ENCODE results near the gene BMPER.

BMPER gene

DNA sequence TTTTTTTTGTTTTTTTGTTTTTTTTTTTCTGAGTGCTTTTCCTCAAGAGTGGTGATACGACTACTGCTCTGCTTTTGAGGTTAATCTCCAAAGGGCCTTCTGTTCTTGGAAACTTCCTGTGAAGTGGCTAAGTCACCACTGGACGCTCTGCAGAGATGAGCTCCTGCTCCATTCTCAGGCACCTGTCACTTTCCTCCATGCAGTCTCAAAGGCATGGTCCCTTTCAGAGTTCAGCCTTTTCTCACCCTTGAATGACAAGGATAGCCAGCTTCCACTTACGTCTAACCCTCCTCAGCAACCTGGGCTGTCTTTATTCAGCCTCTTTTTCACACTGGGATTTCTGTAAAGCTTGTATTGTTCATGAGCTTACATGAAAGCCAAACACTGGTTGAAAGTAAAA, 65.8 kb downstream of the BMPER start:
- DNase-seq, result no peak

DNA sequence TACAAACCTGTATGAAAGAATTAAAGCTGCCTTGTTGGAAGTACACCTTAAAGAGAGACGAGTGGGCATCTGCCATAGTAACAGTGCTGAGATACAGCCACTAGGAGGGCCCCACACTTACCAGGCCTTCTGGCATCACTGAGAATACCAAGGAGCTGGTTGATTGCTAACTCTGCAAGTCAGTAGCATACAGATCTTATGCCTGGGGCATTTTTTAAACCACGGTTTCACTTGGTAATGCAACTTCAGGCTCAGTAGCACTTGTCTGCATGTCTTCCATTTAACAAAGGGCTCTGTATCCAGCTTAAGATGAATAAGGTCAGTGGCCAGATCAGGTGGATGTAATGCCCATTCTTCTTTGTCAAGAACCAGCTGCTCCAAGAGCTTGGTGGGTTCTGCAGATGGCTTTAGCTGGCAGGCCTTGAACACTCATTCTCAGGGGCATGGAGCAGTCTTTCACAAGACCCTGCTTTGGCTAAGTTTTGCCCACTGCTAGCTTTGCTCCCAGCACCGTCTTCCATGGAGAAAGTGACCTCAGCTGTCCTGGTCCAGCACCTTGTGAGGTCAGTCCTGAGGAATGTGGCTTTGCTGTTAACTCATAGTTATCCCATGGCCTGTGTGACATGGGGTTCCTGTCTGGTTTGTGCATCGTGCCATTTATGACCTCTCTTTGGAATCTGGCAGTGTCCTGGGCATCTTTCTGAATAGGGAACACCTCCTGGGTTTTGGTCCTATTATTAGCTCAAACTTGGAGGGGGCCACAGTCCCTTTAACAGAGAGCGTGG, 68.1 kb downstream of the BMPER start:
- no peak for DNase-seq

DNA sequence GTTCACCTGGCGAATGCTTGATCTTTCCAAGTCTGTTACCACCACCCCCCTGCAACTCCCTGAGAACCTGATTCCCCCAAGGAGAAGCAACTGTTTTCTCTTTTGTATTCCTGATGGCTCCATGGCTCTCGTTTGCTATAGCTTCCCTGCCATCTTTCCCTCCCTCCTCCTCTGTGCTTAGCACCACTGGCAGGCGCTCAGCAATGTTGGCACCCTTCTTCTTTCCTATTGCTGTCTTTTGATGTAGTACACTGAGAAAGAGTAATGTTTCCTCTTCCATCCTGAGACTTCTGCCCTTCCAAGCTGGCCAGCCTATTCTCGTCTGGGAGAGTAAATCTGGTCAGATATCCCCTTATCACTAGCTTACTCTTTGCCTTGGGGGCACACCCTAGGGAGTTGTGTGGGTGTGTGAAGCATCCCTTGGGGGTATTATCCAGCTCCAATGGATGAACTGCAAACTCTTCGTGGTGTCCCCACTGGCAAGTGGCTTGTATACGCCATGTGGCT, 74.0 kb downstream of the BMPER start:
- no peak for DNase-seq

DNA sequence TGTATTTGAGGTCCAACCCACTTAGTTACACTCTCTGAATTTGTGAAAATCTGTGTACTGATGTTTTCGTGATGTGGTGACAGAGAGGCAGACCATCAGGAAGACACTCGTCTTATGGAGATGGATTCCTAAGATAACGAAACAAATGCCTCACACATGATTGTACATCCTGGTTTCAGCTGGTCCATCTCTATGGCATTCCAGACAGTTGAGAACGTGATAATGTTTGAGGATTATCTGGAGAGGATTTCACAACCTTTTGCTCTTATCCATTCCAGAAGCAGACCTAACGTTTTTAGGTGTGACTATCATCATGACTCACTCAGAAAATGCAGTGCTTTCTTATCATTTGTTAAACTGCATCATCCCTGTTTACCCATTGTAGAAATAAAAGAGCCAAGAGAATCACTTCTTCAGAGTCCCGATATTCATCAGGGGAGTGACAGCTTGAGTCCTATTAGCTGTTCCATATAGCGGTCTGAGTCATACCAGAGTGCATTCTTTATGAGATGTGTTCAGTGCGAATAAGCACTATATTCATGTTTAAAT, 74.5 kb downstream of the BMPER start:
- no peak for DNase-seq

DNA sequence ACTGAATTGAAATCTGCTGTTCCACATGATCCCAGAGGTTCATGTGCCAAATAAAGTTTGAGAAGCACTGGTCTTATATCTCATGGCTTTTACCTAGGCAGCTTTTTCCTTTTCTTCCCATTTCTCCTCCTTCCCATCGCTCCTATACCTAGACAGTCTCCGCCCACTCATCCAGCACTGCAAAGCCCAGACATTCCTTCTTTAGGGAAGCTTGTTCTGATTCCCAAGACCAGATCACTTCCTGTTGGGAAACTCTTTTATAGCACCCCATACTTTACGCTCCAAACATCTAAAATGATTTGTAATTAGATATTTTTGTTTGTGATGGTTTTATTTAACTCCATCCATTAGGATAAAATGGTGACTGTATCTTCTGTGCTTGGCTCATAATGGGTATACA, 75.9 kb downstream of the BMPER start:
- DNase-seq, result no peak

DNA sequence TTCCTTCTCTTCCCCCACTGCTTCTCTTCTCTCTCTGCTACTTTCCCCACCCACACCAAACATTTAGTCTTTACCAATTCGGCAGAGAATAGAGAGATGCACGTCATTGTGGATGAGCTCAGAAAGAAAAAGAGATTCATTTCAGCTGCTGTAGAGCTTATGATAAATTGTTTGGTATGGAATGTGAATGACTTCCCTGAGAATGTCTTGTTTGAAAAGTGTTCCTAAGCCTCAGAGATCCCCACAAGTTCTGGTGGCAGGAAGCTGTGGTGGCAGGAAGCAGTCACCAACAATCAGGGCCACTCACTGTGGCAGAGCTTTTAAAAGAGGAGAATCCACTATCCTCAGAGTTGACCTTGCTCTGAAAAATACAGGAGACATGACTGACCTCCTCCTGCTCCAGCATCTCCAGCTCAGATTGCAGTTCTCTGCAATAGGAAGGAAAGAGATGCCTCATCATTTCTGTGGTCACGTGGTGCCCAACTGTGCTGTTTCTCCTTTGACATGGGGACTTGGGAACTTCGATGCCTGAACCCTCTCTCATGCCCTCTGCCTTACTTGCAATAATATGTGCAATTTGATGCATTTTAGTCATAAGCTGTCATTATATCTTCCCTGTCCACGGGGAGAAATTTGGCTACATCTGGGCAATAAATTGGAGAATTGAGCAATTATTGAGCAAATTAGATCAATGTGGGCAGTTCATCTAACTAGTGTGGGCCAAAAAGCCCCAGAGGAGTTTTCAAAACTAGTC, 76.5 kb downstream of the BMPER start:
- DNase-seq, result no peak

DNA sequence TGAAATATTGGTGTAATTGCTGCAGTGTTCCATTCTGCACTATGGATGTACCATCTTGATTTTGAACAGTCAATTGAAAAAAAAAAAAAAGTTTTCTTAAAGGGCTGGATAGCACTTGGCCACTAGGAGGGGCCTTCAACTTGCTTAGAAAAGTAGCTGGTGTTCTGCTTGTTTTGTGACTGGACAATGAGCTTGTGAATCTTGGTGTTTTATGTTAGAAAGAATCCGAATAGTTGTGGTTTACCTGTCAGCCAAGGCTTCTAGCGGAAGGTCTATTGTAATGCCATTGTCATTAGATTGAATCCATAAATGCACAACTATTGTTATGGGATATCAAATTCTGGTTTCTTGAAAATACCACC, 77.1 kb downstream of the BMPER start:
- DNase-seq, result no peak

DNA sequence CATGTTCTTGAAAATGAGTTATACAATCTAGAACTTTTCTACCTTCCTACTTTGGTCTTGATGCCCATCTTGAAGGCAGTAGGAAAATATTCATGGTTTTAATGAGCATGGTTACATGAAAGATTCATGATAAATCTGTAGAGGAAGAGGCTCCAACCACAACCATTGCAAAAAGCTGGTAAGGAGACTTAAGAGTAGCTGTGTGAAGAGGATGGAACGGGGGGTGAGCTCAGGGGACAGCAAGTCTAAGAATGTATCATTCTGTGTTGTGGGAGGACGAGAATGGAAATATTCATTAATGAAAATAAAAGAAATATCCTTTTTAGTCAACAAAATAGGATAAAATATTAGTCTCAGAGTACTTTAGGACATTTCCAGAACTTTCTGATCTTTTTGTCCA, 81.1 kb downstream of the BMPER start:
- no peak for DNase-seq

DNA sequence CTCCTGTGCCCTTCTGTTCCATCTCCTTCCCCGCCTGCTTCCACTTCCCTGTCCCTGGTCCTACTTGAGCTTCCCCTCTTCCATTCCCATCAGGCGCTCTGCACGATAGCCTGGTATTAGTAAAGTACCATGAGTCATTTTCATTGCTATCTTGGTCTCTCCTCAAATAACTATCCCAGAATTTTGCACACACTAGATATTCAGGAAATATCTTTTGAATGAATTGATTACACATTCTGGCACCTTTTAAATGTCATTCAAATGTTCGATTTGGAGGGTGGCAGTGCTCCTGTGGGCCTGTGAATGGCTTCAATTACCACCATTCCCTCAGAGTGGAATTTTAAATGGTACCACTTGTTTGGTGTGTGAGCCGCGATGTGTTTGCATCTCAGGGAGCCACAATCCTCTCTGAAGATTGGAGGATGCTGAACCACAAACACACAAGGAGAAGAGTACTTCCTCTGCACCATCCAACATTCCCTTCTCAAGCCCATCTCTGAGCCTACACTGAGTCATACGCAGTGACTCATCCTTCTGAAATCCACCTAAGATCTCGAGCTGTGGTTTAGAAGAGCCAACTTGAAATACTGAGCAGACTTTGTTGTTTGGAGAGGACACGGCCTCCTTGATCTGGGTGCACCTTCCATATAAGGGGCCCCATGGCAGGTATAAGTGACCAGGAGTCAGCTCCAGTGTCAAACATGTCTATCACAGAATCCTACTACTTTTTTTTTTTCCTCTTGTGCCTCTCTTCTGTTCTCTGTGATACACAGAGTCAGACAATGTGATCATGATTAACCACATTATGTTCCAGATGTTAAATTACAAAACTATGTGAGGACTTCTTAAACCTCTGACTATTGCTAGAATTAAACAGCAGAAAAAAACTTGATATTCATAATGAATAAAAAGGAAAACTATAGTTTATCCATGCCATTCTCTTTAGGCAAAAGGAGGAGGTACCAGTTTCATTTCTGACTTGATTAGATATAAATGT, 81.9 kb downstream of the BMPER start:
- no peak for DNase-seq

DNA sequence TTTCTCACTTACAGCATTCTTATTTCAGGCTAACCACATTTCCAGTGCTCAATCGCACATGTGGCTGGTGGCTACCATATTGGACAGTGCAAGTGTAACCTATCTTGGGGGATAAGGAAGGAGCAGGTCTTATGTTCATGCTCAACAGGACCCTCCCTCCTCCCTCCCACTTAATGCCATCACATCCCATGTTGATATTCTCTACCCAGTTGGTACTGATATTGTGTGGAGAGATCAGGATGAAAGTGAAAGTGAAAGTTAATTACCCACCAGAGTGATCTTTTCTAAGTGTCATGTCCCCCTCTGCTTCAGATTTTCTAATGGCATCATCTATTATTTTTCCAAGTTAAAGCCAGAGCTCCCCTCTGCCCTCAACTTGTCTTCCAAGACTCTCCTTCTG, 91.6 kb downstream of the BMPER start:
- no peak for DNase-seq

DNA sequence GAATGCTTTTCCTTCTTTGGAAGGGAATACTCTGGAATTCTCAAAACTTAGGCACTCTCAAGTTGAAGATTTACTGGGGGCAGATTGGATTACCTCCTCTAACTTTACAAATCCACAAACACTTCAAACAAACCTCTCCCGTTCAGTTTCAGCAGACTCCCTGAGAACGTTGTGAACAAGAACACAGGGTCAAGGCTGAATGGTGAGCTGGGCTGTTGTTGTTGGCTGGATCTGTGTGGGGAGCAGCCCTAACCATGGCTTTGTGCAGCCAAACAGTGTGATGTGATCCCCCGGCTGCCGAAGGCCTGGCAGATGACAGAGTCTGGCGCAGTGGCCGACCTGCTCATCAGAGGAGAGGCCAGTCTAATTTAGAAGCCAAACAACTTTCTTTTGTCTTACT, 93.1 kb downstream of the BMPER start:
- DNase-seq, result no peak

DNA sequence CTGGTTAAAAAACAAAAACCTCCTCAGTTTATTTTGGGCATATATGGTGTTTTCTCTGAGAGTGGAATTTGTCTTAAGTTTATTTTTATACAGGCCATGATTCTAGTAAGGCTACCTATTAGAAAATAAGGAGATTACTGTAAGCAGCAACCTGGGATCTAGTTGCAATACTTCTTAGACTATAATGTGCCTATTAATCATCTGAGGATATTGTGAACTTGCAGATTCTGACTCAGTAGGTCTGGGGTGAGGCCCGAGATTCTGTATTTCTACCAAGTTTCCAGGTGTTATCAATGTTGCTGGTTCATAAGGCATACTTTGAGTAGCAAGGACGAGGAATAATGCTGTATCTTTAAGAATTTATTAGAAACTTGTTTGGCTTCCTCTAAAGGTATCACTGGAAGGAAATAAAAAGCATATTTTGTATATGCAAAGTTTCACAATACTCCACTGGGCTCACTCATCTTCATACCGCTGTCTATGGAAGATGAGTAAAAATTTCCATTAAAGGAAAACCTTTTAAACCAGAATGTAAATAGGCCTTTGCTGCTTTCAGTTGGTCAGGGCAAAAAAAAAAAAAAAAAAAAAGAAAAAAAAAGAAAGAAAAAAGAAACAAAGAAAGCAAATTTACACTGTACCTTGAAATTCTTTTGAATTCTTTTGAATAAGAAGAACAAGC, 105.8 kb downstream of the BMPER start:
- no peak for DNase-seq

DNA sequence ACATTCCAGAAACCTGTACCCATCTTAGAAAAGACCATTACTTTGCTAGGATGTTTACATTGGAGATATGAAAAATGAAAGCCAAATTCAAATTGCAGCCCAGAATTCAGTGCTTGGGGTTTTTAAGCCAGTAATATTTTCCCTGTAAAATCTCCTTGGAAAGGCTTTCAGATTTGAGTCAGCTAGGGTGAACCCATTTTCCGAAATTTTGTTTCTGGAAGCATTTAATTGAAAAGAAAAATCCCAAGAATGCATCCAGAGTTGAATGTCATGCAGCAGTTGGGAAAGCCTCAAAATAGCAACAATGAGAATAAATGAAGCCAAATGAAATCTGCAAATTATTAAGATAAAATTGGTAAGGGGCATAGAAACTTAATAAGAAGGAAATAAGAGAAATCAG, 106.4 kb downstream of the BMPER start:
- DNase-seq, result no peak

DNA sequence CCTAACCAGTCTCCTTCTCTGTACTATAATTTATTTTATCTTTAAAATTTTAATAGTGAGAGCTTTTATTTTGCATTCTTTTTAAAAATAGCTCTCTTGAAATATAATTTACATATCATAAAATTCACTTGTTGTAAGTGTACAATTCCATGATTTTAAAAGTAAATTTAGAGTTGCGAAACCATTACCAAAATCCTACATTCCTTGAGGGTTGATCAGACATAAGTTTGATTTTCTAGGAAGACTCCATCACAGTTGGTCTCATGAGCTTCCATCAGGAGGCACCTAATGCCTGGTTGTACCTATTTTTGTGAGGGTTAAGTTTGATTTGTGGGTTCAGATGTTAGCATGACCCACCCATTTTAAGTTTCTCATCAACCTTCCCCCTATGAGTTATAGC, 108.1 kb downstream of the BMPER start:
- no peak for DNase-seq

DNA sequence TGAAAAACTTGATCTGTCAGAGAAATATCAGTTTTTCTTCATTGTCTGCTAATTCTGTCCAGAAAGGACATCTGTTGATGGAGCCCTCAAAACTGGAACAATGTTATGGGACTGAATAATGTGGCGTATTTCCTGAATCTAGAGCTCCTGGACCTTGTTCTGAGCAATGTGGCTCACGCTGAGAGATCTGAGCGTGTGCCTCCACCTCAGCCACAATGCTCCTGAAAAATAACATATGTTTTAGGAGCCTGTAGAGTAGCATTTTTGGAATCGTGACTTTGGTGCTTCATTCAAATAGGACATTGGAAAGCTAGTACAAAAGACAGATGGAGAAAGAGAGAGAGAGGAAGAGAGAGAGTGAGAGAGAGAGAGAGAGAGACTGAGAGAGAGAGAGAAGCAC, 110.3 kb downstream of the BMPER start:
- DNase-seq, result no peak

DNA sequence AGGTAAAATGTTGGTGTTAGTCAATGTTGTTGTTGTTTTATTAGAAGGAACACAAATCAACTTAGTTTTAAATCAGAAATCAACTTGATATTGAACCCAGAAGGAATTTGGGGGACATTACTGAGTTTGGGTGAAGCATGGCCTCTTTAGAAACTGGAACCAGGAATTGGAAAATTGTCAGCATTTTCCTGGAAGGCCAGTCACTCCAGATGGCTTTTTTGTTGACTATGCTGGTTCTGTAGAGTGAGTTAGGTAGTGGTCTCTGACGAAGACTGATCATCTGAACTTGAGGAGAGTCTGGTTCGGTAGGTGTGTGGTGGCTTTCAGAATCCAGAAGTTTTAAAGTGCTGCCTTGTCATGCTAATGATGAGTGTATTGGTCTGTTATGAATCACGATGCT, 111.5 kb downstream of the BMPER start:
- DNase-seq, result no peak

DNA sequence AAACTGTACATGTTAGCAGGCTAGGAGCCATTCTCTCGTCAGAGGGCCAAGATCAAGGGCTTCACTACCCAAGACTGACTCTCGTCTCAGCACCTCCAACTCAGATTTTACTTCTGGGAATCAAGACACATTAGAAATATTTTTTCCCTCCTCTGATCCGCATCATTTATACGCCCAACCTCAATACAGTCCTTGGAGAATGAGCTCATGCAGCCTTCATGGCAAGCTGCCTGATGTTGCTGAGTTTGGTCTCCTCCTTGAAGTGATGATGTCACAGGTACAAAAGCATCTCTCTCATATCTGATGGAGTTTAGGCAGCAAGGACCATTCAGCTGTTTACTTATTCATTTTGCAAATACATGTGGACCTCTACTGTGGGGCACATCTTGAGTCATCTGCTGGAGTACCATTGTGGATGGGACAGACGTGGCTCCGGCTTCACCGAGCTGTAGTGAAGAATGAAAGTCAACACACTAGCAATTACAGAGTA, 114.0 kb downstream of the BMPER start:
- no peak for DNase-seq

DNA sequence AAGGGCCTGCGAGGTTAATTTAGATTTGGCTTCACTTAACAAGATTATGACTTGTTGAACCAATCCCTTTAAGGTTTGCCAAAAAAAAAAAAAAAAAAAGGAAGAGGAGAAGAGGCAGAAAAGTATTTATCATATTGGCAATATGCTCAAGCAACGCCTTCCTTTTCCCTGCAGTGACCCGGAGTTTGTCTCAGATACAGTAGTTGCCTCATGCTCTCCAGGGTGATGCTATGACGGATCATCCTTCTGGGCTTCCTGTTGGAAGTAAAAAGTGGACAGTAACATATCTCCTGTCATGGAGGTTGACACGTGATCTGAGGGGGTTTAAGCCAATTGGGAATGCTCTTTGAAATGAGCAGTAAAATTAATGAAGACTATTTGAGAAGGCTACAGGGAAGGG, 117.3 kb downstream of the BMPER start:
- DNase-seq, result no peak

DNA sequence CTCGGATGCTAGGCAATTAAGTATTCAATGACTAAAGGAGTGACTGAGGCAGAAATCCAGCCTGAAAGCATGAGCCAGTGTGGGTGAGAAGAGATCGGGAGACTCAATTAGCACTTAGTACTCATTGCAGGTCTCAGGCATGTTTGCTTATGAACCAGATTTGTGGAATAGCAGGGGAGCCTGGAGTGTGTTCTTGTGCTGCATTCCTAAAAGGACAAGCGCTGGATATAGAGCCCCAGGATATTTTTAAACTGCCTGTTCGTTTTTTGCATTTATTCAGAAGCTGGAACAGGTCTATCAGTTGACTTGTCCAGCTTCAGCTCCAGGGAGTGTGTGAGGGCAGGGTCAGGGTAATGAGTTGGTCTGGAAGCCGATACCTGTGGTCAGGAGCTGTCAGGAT, 120.3 kb downstream of the BMPER start:
- no peak for DNase-seq

DNA sequence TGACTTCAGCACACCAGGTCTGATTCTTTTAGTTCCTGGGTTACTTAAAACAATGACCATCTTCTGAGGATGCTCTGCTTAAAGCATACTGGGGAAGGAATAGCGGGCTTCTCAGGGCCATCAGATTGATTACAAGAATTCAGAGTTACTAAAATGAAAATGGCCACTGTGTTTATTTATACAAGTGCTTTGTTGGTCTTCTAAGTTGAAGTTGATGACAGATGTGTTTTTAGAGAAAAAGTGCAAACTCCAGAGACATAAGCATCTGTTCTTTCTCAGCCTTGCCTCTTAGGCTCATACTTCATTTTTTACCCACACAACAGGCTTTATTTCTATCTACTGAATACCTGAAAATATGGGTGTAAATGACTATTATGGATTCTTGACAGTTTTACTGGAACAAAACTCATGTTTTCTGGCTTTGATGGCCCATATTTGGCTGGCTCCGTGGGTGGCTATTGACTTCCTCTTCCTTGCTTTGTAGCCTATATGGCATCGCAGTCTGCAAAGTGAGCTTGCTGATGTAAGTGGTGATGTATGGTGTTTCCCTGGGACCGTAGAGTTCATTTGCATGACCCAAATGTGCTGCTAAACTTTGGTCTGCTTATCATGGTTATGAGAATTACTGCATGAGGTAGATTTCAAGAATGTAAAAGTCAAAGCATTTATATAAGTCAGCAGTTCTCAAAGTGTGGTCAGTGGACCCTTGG, 121.3 kb downstream of the BMPER start:
- DNase-seq, result no peak

DNA sequence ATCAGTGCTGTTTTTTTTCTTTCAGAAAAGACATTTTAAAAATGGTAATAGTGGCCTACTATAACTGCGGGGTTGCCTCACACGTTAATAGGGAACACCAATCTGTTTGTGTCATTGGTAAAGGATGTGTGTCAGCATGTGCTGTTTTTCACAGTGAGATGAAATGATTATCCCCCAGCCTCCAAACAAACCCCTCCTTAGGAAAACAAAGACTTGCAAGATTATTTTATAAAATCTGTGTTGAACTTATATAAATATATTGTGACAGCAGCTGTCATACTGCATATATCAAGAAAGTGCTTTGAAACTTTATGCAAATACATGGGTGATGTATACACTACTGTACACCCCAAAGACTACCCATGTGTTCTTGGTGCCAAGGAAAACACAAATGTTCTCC, 125.8 kb downstream of the BMPER start:
- DNase-seq, result no peak

DNA sequence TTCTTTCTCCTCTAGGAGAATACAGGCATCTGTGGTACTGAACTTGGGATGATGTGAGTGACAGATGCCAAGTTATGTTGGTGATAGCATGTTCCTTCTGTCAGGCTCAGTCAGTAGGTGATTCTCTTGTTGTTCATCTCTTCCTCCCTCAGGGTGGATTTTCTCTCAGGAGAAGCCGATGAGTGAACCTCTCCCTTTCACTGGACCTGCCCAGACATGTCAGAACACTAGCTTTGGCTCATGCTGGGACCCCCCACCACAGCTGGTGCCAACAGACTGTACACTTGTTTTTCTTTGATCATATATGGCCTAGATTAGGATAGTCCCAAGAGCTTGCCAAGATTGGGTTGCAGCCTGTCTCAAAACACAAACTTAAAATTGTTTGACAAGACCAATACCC, 129.4 kb downstream of the BMPER start:
- DNase-seq, result no peak

Measured in activated gamma-delta T cell treated with Interleukin-2 at 50 U/mL for 16 hours (primary cell).